DOHH2 (cell line): Measurements from ENCODE around the gene PLA1A.

Source experiments
- H3F3A ChIP-seq: fragments of 200-600 bp; sonication (generic), shearing (Covaris generic); 2 replicates; pipeline ENCODE4 v1.6.0; 2016; ENCODE audit warnings: antibody characterized with exemption, mild to moderate bottlenecking; ENCODE audit not compliant: control insufficient read depth, insufficient read depth
- H3K27ac ChIP-seq: fragments of 200-600 bp; sonication (generic); 2 replicates; pipeline ENCODE4 v1.5.1; 2014; ENCODE audit warnings: low read depth, mild to moderate bottlenecking, low read length, moderate library complexity
- H3K27me3 ChIP-seq: fragments of 200-600 bp; sonication (generic); 2 replicates; pipeline ENCODE4 v1.6.1; 2014; ENCODE audit warnings: mild to moderate bottlenecking, low read length, mixed read lengths; ENCODE audit not compliant: control insufficient read depth
- H3K36me3 ChIP-seq: fragments of 200-600 bp; sonication (generic); 2 replicates; pipeline ENCODE4 v1.6.1; 2014; ENCODE audit warnings: mild to moderate bottlenecking, low read length, moderate library complexity, mixed read lengths; ENCODE audit not compliant: control insufficient read depth
- H3K4me1 ChIP-seq: fragments of 200-600 bp; sonication (generic); 2 replicates; pipeline ENCODE4 v1.6.1; 2014; ENCODE audit warnings: mild to moderate bottlenecking, low read length, mixed read lengths; ENCODE audit not compliant: control insufficient read depth
- H3K4me2 ChIP-seq: fragments of 200-600 bp; sonication (generic); 2 replicates; pipeline ENCODE4 v1.6.0; 2014; ENCODE audit warnings: mild to moderate bottlenecking, low read length, moderate library complexity
- H3K4me3 ChIP-seq: fragments of 200-600 bp; sonication (generic); 2 replicates; pipeline ENCODE4 v1.5.1; 2014; ENCODE audit warnings: mild to moderate bottlenecking, low read length, mixed read lengths
- H3K79me2 ChIP-seq: fragments of 200-600 bp; sonication (generic); 2 replicates; pipeline ENCODE4 v1.6.1; 2014; ENCODE audit warnings: mild to moderate bottlenecking, low read length, mixed read lengths; ENCODE audit not compliant: control insufficient read depth
- H3K9me2 ChIP-seq: fragments of 200-600 bp; sonication (generic); replicated peaks from 2 replicates; pipeline ENCODE4 v1.6.1; 2014; ENCODE audit warnings: mild to moderate bottlenecking, low read length, mixed read lengths; ENCODE audit not compliant: control insufficient read depth
- H3K9me3 ChIP-seq: fragments of 200-600 bp; sonication (generic); 2 replicates; pipeline ENCODE4 v1.6.1; 2014; ENCODE audit warnings: antibody characterized with exemption, low read length, mixed read lengths; ENCODE audit not compliant: control insufficient read depth, insufficient read depth
- H4K20me1 ChIP-seq: fragments of 200-600 bp; sonication (generic); 2 replicates; pipeline ENCODE4 v1.6.0; 2014; ENCODE audit warnings: low read depth, mild to moderate bottlenecking, antibody characterized with exemption, low read length, moderate library complexity; ENCODE audit not compliant: control insufficient read depth, insufficient read depth
- CTCF ChIP-seq: fragments of 200-600 bp; sonication (generic); IDR thresholded peaks from one replicate; pipeline ENCODE4 v1.5.1; 2014; ENCODE audit warnings: antibody characterized with exemption, mild to moderate bottlenecking, low read depth, low read length; ENCODE audit not compliant: poor library complexity, severe bottlenecking
- EZH2phosphoT487 ChIP-seq: fragments of 200-600 bp; sonication (generic); IDR thresholded peaks from 2 replicates; pipeline ENCODE4 v1.6.1; 2017; ENCODE audit warnings: borderline replicate concordance, mild to moderate bottlenecking, antibody characterized with exemption, low read length, moderate library complexity, mixed read lengths

Gene PLA1A

GRCh38 chr3:119585856-119586570 is 11.7 kb upstream of the PLA1A start:
- Histone ChIP-seq H4K20me1 (no peaks in the 10 kb centered on the region), H3K9me3 (no peaks in the 10 kb centered on the region), H3K27ac (no peak overlapping the region), H3F3A (no peaks in the 10 kb centered on the region), H3K4me1 (peaks cover 14% of the 10 kb centered on the region), H3K4me3 (no peak overlapping the region), H3K79me2 (no peaks in the 10 kb centered on the region), H3K27me3 (peaks cover 3% of the 10 kb centered on the region; the same call in 1 of the 2 replicates), H3K36me3 (no peaks in the 10 kb centered on the region), H3K4me2 (no peak overlapping the region), H3K9me2 (no peaks in the 10 kb centered on the region)
- no peak for TF ChIP-seq EZH2phosphoT487
- no peak for TF ChIP-seq CTCF

GRCh38 chr3:119586733-119587172 is 10.9 kb upstream of the PLA1A start:
- Histone ChIP-seq H3K27me3 (peaks cover 3% of the 10 kb centered on the region; the same call in 1 of the 2 replicates), H3K27ac (no peak overlapping the region), H3K79me2 (no peaks in the 10 kb centered on the region), H3K4me1 (peaks cover 14% of the 10 kb centered on the region), H3K36me3 (no peaks in the 10 kb centered on the region), H3K9me2 (no peaks in the 10 kb centered on the region), H3F3A (no peaks in the 10 kb centered on the region), H3K9me3 (no peaks in the 10 kb centered on the region), H3K4me2 (no peak overlapping the region), H4K20me1 (no peaks in the 10 kb centered on the region), H3K4me3 (no peak overlapping the region)
- TF ChIP-seq EZH2phosphoT487: no peak
- TF ChIP-seq CTCF: no peak

GRCh38 chr3:119588112-119588511 is 9.6 kb upstream of the PLA1A start:
- no peaks in the 10 kb centered on the region for H4K20me1 ChIP-seq
- H3K4me2 ChIP-seq: peak overlapping the region; percentile 62
- H3K4me1 ChIP-seq: peaks cover 14% of the 10 kb centered on the region
- TF ChIP-seq EZH2phosphoT487 (no peak), CTCF (no peak)
- H3K9me2 ChIP-seq: no peaks in the 10 kb centered on the region
- H3K9me3 ChIP-seq: no peaks in the 10 kb centered on the region
- no peak overlapping the region for H3K27ac ChIP-seq
- peak overlapping the region; percentile 35 for H3K4me3 ChIP-seq
- no peaks in the 10 kb centered on the region for H3K36me3 ChIP-seq
- H3K79me2 ChIP-seq: no peaks in the 10 kb centered on the region
- no peaks in the 10 kb centered on the region for H3F3A ChIP-seq
- H3K27me3 ChIP-seq: peaks cover 6% of the 10 kb centered on the region; the same call in 1 of the 2 replicates
